T-helper 22 cell (primary cell): Measurements from ENCODE around the gene TMEM272.
"Not testable (repeated sequence)": the region's sequence is repeated elsewhere in the genome, so short reads cannot be mapped to it uniquely, and the experiment has no call there.

Source experiments
- DNase-seq: peaks from one replicate; pipeline ENCODE4 v3.0.0-alpha.2; 2020; ENCODE audit warnings: low read depth

The TMEM272 gene

GRCh38 chr13:51824712-51825111 lies 20.3 kb downstream of the TMEM272 start:
- DNase-seq, result not testable (repeated sequence)

DNA sequence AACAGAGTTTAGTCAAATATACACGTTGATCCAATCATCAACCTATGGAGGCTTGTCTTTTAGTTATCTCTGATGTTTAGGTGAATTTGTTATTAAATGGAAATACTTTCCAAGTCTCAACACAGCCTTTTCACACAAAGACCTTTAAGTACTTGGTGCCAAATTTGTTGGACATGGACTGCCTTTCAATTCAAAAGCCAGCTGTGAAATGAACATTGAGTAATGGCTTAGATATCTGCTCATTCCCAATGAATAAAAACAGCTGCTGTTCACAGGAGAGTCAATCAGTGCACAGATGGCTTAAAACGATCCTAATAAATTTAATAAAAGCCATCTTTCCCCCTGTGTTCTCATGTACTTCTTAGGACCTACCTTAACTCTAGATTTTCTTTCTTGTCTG lies 21.1 kb downstream of the TMEM272 start:
- no peak for DNase-seq

DNA sequence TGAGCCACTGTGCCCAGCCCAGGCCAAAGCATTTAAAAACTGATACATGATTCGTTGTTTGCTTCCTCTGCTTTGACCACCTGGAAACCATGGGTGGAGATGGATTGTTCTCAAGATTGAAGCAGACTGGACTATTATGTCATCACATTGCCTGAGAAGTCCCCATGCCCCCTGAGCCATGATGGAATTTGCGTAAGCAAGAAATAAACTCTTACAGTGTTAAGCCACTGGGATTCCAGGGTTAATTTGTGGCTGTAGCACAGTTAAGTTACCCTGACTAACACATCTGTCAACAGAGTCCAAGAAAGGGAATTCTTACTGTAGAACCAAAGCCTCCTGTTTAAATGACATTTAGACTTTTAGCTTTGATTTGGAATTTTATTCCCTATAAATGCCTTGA lies 21.6 kb downstream of the TMEM272 start:
- DNase-seq, result no peak

GRCh38 chr13:51822106-51822815 lies 22.7 kb downstream of the TMEM272 start:
- peak; percentile 52 for DNase-seq

- DNase-seq, result peak; percentile 33
Observed at GRCh38 chr13:51821606-51822005, 23.4 kb downstream of the TMEM272 start.

- DNase-seq, result no peak
Observed at GRCh38 chr13:51820016-51820597, 24.9 kb downstream of the TMEM272 start.

DNA sequence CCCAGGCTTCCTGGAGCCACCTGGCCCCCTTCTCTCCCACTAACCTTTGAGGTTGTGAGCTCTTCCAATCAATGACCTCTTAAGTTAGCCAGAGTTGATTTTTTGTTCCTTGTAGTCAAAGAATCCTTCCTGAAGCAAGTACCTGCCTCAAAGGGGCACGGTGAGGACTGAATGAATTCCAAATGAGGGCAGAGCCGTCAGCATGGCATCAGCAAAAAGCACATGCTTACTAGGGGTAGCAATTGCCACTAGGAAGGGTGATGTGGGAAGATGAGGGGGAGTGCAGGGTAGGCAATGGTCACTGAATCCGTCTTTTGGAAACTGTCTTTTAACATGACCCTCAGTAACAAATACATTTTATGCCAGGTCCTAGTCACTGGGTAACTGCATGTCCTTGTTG lies 25.4 kb downstream of the TMEM272 start:
- no peak for DNase-seq

DNA sequence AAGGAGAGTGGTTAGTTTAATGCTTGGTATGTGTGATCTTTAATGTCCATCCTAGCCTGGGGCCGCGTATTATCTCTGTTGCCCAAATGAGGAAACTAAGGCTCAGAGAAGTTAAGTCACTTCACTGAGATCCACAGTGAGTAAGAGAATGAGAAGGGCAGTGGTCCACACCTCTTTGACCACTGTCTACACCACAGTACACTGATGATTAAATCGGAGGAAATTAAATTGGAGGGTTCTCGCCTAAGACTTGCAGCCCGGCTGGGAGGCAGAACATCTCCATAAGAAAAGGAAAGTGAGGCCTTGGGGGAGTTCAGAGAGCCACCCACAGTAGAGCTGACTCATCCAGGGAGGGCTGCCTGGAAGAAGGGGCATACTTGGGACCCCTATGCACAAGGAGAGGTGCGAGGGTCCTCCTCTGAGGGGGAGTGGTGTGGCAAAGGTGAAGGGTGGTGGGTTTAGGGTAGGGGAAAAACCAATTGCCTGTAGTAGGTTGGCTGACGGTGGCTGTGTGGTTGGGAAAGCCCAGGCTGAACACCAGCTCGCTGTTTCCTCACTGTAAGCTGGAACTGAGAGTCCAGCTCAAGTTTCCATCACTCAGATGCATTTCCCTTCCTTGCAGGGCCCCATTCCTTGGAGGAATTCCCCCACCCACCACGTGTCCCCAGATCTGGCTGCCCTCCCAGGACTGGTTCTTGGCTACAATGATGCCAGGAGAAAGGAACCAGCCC lies 26.0 kb downstream of the TMEM272 start:
- DNase-seq, result peak; percentile 51

DNA sequence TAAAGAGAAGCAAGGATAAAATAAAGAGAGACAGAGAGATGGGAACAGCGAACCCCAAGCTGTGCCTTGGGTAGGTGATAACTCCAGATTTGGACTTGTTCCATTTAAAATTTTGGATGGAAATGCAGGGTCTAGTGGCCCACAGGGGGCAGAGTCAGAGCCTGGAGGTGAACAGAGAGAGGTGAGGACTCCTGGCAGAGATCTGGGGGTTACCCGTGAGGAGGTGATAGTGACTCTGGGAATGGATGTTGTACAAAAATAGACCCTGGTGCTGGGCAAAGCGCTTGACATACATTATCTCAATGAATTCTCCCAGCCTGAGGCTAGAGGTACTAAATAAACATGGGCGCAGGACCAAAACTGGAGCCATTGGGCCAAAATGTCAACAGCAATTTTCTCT lies 26.7 kb downstream of the TMEM272 start:
- no peak for DNase-seq

- no peak for DNase-seq
Observed at GRCh38 chr13:51817717-51818116, 27.3 kb downstream of the TMEM272 start.

DNA sequence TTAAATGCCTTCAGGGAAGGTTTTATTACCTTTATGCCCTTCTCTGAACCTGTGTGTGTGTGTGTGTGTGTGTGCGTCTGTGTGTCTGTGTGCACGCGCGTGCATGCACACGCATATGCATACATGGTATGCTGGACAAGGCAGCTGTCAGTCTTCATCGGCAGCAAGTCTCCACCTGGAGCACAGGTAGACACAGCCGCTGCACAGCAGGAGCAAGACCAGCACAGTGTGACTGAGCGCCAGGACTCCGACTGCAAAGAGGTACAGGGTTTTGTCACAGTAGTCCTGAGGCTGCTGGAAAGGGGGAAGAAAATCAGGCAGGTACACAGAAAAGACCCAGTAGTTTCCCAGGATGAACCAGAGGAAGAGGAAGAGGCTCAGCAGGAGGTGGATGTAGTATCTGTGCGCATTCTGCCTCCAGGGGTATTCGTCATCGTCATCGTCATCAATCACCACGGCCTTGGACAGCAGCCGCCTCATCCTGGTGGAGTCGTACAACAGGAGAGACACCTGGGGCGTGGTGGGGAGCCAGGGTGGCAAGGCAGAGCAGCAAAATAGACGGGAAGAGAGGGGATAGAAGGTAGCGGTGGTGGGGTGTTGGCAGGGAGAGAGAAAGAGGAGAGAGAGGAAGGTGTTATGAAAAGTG lies 28.2 kb downstream of the TMEM272 start:
- DNase-seq, result no peak

DNA sequence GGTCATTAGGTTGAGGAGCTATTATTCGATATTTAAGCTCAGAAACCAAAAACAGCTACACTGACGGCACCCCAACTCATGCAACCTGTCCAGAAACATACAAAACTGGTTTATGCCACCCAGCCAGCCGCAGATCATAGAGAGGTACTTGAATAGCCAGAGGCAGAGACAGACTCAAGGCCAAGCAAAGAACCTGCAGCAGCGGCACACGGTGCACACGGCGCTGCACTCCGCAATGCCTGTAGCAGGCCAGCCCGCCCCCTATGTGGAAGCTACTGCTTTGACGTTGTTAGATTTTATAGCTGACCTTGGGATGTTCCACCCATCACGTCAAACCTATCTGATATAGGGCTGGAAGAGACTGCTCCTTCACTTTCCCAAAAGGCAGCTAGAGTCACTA lies 29.1 kb downstream of the TMEM272 start:
- DNase-seq, result no peak

DNA sequence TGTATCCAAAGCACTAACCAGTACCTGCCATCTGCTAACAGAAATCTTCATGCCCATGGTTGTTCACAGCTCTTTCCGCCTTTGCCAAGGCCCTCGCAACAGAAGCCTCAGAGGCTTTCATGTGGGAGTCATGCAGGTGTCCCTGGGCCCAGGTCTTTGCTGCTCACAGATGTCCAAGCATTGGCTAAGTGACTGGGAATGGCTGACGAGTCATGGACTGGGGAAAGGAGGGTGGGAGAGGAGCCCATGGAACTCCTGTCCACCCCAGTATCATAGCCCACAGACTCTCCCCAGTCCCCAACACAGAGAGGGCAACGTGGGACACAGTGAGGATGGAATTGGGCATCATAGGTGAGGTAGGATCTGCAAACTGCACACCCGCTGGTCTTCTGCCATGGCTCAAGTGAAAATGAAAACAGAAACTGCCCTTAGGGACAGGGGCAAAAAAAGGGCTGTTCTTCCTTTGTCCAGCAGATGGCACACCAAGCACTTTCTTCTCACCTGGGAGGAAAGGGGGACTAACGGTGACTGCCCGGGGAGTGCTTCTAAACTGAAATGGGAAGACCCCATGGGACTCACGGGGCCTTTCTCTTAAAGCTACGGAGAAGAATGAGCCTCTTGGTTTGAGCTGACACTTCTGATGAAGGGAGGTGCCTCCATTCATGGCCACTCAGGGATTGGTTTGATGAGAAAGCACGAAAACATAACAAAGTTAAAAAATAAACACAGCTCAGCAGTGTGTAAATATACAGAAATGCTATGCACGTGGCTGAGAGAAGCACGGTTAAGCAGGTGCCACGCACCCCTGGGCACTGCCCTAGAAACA lies 29.9 kb downstream of the TMEM272 start:
- DNase-seq, result peak; percentile 43

GRCh38 chr13:51814071-51814470 lies 30.9 kb downstream of the TMEM272 start:
- no peak for DNase-seq

GRCh38 chr13:51811920-51812451 lies 33.0 kb downstream of the TMEM272 start:
- DNase-seq, result no peak

GRCh38 chr13:51811046-51811445 lies 33.9 kb downstream of the TMEM272 start:
- no peak for DNase-seq

- no peak for DNase-seq
Observed at GRCh38 chr13:51808811-51809210, 36.2 kb downstream of the TMEM272 start.

GRCh38 chr13:51807041-51807440 lies 37.9 kb downstream of the TMEM272 start:
- no peak for DNase-seq

- no peak for DNase-seq
Observed at GRCh38 chr13:51806566-51806965, 38.4 kb downstream of the TMEM272 start.

GRCh38 chr13:51805925-51806324 lies 39.1 kb downstream of the TMEM272 start:
- no peak for DNase-seq

GRCh38 chr13:51805313-51805712 lies 39.7 kb downstream of the TMEM272 start:
- no peak for DNase-seq
